Epithelial cell of prostate (primary cell): Measurements from ENCODE around the gene ELAPOR1.
A peak's percentile ranks its signal among the peaks of the same experiment; 100 is the strongest.
"Not testable (repeated sequence)": the region's sequence is repeated elsewhere in the genome, so short reads cannot be mapped to it uniquely, and the experiment has no call there.

Source experiments
- DNase-seq: peaks from one replicate; pipeline ENCODE4 v3.0.0-alpha.2; 2011; ENCODE audit warnings: low read depth, low spot score
- H3K27ac ChIP-seq: fragments of 450-650 bp; 2 replicates; pipeline ENCODE4 v1.5.1; 2017; ENCODE audit warnings: mild to moderate bottlenecking

The ELAPOR1 gene

GRCh38 chr1:109135940-109136339 lies 22.0 kb downstream of the ELAPOR1 start:
- DNase-seq = no peak
- H3K27ac ChIP-seq = no peak overlapping the region

GRCh38 chr1:109136766-109137165 lies 22.9 kb downstream of the ELAPOR1 start:
- DNase-seq = no peak
- H3K27ac ChIP-seq = no peak overlapping the region

GRCh38 chr1:109137958-109138357 lies 24.0 kb downstream of the ELAPOR1 start:
- H3K27ac ChIP-seq = no peak overlapping the region
- no peak for DNase-seq

GRCh38 chr1:109138358-109138757 lies 24.4 kb downstream of the ELAPOR1 start:
- H3K27ac ChIP-seq = no peak overlapping the region
- no peak for DNase-seq

GRCh38 chr1:109140392-109140791 lies 26.5 kb downstream of the ELAPOR1 start:
- no peak overlapping the region for H3K27ac ChIP-seq
- no peak for DNase-seq

- no peak overlapping the region for H3K27ac ChIP-seq
- DNase-seq = no peak
Observed at GRCh38 chr1:109142260-109142659, 28.3 kb downstream of the ELAPOR1 start.

GRCh38 chr1:109142725-109143124 lies 28.8 kb downstream of the ELAPOR1 start:
- DNase-seq, H3K27ac ChIP-seq: not testable (repeated sequence)

GRCh38 chr1:109148987-109149561 lies 35.2 kb downstream of the ELAPOR1 start:
- DNase-seq = peak; percentile 6

GRCh38 chr1:109149874-109150601 lies 36.1 kb downstream of the ELAPOR1 start:
- DNase-seq = no peak
- no peak overlapping the region for H3K27ac ChIP-seq

More at GRCh38 chr1:109148987-109149561, 35.2 kb downstream of the ELAPOR1 start:
- no peak overlapping the region for H3K27ac ChIP-seq

GRCh38 chr1:109151146-109151990 lies 37.5 kb downstream of the ELAPOR1 start:
- H3K27ac ChIP-seq = no peak overlapping the region

GRCh38 chr1:109152196-109152595 lies 38.3 kb downstream of the ELAPOR1 start:
- DNase-seq = no peak
- no peak overlapping the region for H3K27ac ChIP-seq

More at GRCh38 chr1:109151146-109151990, 37.5 kb downstream of the ELAPOR1 start:
- no peak for DNase-seq

- DNase-seq = no peak
- no peak overlapping the region for H3K27ac ChIP-seq
Observed at GRCh38 chr1:109156916-109157385, 43.0 kb downstream of the ELAPOR1 start.

GRCh38 chr1:109158433-109158832 lies 44.5 kb downstream of the ELAPOR1 start:
- H3K27ac ChIP-seq = no peak overlapping the region
- DNase-seq = no peak

- H3K27ac ChIP-seq = no peak overlapping the region
- no peak for DNase-seq
Observed at GRCh38 chr1:109159326-109159725, 45.4 kb downstream of the ELAPOR1 start.

- H3K27ac ChIP-seq = no peak overlapping the region
- DNase-seq = no peak
Observed at GRCh38 chr1:109160071-109160840, 46.3 kb downstream of the ELAPOR1 start.

GRCh38 chr1:109161858-109162606 lies 48.1 kb downstream of the ELAPOR1 start:
- H3K27ac ChIP-seq = no peak overlapping the region
- peak; percentile 49 for DNase-seq

- DNase-seq = no peak
- H3K27ac ChIP-seq = no peak overlapping the region
Observed at GRCh38 chr1:109162626-109163025, 48.7 kb downstream of the ELAPOR1 start.

GRCh38 chr1:109163551-109163950 lies 49.6 kb downstream of the ELAPOR1 start:
- H3K27ac ChIP-seq = no peak overlapping the region
- no peak for DNase-seq
